Calu3 (cell line): Measurements from ENCODE around the gene FYN. TPM values are rescaled to one million over a fixed set of nuclear protein-coding genes. Genes with fewer than 3 reads are reported as not detected.

Experiments used
- BruUV-seq: library from RNA; stranded (reverse); fragments of 400-500 nt; replicated peaks from 2 replicates; lab custom pipeline; 2021; lab: Mats Ljungman, UMichigan
- CTCF ChIA-PET: fragments of 300-600 bp; sonication (Branson Sonifier 250); formaldehyde crosslinking; loops from one replicate; lab custom pipeline; 2022; ENCODE audit warnings: antibody characterized with exemption; lab: Charles Lee
- DNase-seq: peaks from one replicate; pipeline ENCODE4 v3.0.0; 2022
- H3K27ac Mint-ChIP-seq: one replicate; pipeline ENCODE4 v1.8.0; 2022; ENCODE audit warnings: mixed read lengths; ENCODE audit not compliant: unreplicated experiment
- H3K27me3 Mint-ChIP-seq: one replicate; pipeline ENCODE4 v1.8.0; 2022; ENCODE audit warnings: mixed read lengths; ENCODE audit not compliant: unreplicated experiment
- H3K36me3 Mint-ChIP-seq: one replicate; pipeline ENCODE4 v1.8.0; 2022; ENCODE audit warnings: mild to moderate bottlenecking, moderate library complexity, mixed read lengths; ENCODE audit not compliant: insufficient read depth, unreplicated experiment
- H3K4me1 Mint-ChIP-seq: one replicate; pipeline ENCODE4 v1.8.0; 2022; ENCODE audit warnings: mild to moderate bottlenecking, low read depth, mixed read lengths; ENCODE audit not compliant: unreplicated experiment
- H3K4me3 Mint-ChIP-seq: one replicate; pipeline ENCODE4 v1.8.0; 2022; ENCODE audit warnings: mild to moderate bottlenecking, low read depth, moderate library complexity, mixed read lengths; ENCODE audit not compliant: unreplicated experiment
- H3K9me3 Mint-ChIP-seq: one replicate; pipeline ENCODE4 v1.8.0; 2022; ENCODE audit warnings: low read depth, mixed read lengths; ENCODE audit not compliant: unreplicated experiment
- intact Hi-C: fragments of 100-400 bp; cut with micrococcal nuclease; formaldehyde crosslinking; loops from one replicate; pipeline ENCODE4 v1.10.0; 2022; ENCODE audit not compliant: unreplicated experiment
- total RNA-seq: library from RNA; stranded (reverse); gene quantifications from 2 replicates; pipeline ENCODE4 v1.2.3, GENCODE V29; 2022
- TF ChIP-seq, protein P1 (sequence below): fragments of 200-600 bp; IDR thresholded peaks from one replicate; pipeline ENCODE4 v1.8.0; 2022; ENCODE audit warnings: antibody characterized with exemption; ENCODE audit not compliant: unreplicated experiment

FYN gene
- total RNA-seq, 1 experiment from 2014 or later: 61.0 TPM

DNA sequence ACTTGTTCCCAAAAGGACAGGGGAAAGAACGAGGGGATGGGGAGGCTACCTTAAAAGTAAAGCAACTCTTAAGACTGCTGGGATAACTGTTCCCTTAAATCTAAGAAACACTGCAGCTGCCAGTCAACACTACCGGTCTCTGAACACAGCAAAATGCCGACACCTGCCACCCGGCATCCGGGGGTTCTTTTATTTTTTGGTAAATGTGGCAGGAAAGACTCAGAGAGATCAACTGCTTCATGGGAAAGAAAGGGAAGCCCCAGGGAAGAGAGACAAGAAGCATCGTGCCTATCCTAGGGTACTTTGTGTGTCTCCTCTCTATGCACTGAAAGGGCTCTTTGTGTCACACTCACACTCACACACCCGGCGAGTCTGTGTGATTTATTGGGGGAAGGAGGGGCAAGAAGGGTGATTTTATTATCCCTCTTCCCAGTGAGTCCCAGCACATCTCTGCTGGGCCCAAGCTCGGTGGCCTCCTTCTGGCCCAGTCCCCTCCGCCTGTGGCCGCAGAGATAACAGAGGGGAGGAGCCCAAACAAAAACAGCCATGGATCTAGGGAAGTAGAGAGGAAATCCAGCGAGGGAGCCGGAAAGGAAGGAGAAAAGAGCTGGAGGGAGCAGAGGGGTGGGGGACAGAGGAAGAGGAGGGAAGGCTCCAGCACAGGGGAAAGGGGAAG, 1.4 kb downstream of the FYN start:
- peak; percentile 19 for DNase-seq
- H3K4me3 Mint-ChIP-seq: peak overlapping the region; percentile 84
- TF ChIP-seq, protein P1, sequence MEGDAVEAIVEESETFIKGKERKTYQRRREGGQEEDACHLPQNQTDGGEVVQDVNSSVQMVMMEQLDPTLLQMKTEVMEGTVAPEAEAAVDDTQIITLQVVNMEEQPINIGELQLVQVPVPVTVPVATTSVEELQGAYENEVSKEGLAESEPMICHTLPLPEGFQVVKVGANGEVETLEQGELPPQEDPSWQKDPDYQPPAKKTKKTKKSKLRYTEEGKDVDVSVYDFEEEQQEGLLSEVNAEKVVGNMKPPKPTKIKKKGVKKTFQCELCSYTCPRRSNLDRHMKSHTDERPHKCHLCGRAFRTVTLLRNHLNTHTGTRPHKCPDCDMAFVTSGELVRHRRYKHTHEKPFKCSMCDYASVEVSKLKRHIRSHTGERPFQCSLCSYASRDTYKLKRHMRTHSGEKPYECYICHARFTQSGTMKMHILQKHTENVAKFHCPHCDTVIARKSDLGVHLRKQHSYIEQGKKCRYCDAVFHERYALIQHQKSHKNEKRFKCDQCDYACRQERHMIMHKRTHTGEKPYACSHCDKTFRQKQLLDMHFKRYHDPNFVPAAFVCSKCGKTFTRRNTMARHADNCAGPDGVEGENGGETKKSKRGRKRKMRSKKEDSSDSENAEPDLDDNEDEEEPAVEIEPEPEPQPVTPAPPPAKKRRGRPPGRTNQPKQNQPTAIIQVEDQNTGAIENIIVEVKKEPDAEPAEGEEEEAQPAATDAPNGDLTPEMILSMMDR: no peak
- peaks cover 33% of the 10 kb centered on the region for H3K36me3 Mint-ChIP-seq
- intact Hi-C loops: loop anchor here (1.0 to 5.0 kb wide), 5 partner anchors 27 to 161 kb away; no protein-coding TSS in a partner anchor
- CTCF ChIA-PET: no interaction called here
- H3K27ac Mint-ChIP-seq: peak overlapping the region; percentile 72
- peaks cover 6% of the 10 kb centered on the region for H3K9me3 Mint-ChIP-seq
- BruUV-seq: no TSS peak
- peaks cover 10% of the 10 kb centered on the region for H3K4me1 Mint-ChIP-seq
- no peaks in the 10 kb centered on the region for H3K27me3 Mint-ChIP-seq

DNA sequence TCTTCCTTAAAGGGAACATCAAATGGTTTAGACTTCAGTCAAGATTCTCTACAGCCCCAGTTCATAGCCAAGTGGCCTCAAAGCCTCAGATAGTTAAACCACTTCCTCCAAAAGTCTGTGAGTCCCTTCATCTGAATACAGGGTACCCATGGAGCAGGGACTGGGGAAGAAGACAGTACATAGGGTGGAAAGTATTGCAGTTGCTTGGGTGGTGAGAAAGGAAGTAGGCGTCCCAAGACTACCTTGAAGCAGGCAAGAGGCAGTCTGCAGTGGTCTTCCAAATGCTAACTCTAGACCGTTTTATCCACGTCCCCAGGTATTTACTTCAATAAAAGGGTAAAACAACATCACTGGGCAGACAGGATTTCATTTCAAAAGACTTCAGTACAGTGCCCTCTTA, 2.0 kb downstream of the FYN start:
- CTCF ChIA-PET: no interaction called here
- intact Hi-C loops: loop anchor here (1.0 to 5.0 kb wide), 5 partner anchors 26 to 160 kb away; no protein-coding TSS in a partner anchor
- BruUV-seq: TSS peak; percentile 35

DNA sequence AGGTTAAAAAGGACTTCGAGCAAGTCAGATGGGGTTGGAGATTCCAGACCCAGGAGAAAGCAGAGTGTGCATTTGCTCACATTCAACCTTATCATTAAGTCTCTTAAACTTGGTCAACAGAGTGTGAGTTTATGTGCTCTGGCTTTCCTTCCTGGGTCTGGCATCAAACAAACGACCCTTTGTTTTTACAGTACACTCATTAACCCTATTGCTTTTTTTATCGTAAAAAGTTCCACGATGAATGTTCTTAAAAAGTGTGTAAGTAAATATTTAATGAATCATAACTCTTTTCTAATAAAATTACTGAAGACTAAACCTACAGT, 2.5 kb downstream of the FYN start:
- peaks cover 6% of the 10 kb centered on the region for H3K9me3 Mint-ChIP-seq
- DNase-seq: peak; percentile 29
- BruUV-seq: no TSS peak

More for the DNA sequence above, 2.0 kb downstream of the FYN start:
- Mint-ChIP-seq H3K36me3 (peaks cover 33% of the 10 kb centered on the region), H3K27me3 (no peaks in the 10 kb centered on the region), H3K9me3 (peaks cover 6% of the 10 kb centered on the region), H3K4me3 (peak overlapping the region; percentile 84), H3K27ac (peak overlapping the region; percentile 72), H3K4me1 (peaks cover 10% of the 10 kb centered on the region)
- DNase-seq: no peak
- TF ChIP-seq, protein P1: no peak

DNA sequence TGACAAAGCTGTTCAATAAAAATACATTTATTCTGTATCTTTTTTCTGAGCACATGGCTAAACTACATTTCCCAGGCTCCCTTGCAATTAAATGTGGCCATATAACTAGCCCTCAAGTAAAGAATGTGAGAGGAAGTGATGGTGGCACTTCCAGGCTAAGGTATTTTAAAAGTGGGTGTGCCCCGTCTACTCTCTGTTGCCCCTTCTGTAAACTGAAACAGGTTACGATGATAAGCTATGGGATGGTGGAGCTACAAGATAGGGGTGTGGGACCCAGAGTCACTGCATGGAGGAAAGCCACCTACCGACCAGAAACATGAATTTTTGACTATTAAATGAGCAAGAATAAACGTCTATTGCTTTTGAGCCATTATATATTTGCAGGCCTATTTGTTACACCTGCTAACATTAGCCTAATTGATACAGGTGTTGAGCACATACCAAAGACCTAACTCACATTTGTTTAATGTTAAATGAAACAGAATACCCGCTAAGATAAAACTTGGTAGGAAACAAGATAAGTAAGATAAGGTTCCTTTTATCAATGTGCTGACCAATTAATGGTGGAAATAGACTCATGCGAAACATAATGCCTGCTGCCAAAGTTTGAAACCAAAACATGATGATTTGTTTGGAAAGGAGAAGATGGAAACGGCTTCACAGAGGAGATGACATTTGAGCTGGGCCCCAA, 3.1 kb downstream of the FYN start:
- H3K27ac Mint-ChIP-seq: peak overlapping the region; percentile 72
- peak overlapping the region; percentile 84 for H3K4me3 Mint-ChIP-seq

More for the DNA sequence above, 2.5 kb downstream of the FYN start:
- H3K4me3 Mint-ChIP-seq: peak overlapping the region; percentile 84
- CTCF ChIA-PET: no interaction called here
- no peaks in the 10 kb centered on the region for H3K27me3 Mint-ChIP-seq
- TF ChIP-seq, protein P1: no peak
- H3K27ac Mint-ChIP-seq: peak overlapping the region; percentile 72
- H3K36me3 Mint-ChIP-seq: peaks cover 33% of the 10 kb centered on the region
- peaks cover 10% of the 10 kb centered on the region for H3K4me1 Mint-ChIP-seq
- intact Hi-C loops: loop anchor here (1.0 to 5.0 kb wide), 5 partner anchors 26 to 160 kb away; no protein-coding TSS in a partner anchor

More for the DNA sequence above, 3.1 kb downstream of the FYN start:
- Mint-ChIP-seq H3K36me3 (peaks cover 33% of the 10 kb centered on the region), H3K27me3 (no peaks in the 10 kb centered on the region), H3K4me1 (peaks cover 10% of the 10 kb centered on the region), H3K9me3 (peaks cover 6% of the 10 kb centered on the region)
- CTCF ChIA-PET: no interaction called here
- intact Hi-C loops: loop anchor here (2.0 to 5.0 kb wide), 4 partner anchors 25 to 159 kb away; no protein-coding TSS in a partner anchor
- no TSS peak for BruUV-seq
- TF ChIP-seq, protein P1: no peak
- DNase-seq: no peak
